ENCODE measurements around the gene CELF6. TPM values are rescaled to one million over a fixed set of nuclear protein-coding genes. Genes with fewer than 3 reads are reported as not detected.

Gene CELF6
- total and polyA plus RNA-seq, 4 donors, result 0.10 to 0.92 (median 0.44) TPM

DNA sequence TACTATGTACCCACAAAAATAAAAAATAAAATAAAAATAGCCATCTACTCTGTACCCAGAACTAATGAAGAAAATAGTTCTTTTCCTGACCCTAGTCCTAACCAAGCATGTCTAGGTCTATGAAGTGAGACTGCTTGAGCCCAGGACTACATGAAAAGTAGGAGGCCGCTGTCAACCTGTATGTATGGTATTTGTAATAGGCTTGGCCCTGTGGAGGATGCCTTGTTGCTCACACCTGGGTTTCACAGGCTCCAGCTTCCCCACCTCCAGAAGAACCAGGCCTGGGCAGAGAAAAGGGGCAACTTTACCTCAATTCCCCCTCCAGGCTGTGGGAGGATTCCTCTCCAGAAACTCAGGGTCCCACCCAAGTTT, 82.1 kb downstream of the CELF6 start:
- H3K9ac ChIP-seq (ENCODE audit: low read depth in 1 of 2, low read length in 2 of 2), result no peak overlapping the region

More for the DNA sequence above, 82.1 kb downstream of the CELF6 start:
- TF ChIP-seq RXRA (IDR thresholded peaks at IDR 0.05) (no peak), HNF4G (IDR thresholded peaks at IDR 0.05) (no peak), GABPA (IDR thresholded peaks at IDR 0.05 in 1 of 2, conservative IDR thresholded peaks at IDR 0.05 in 1 of 2) (no peak), FOXA2 (IDR thresholded peaks at IDR 0.05) (no peak), TAF1 (conservative IDR thresholded peaks at IDR 0.05) (no peak), JUND (IDR thresholded peaks at IDR 0.05) (no peak), YY1 (IDR thresholded peaks at IDR 0.05) (no peak), SP1 (IDR thresholded peaks at IDR 0.05) (no peak), FOXA1 (IDR thresholded peaks at IDR 0.05) (no peak)
- TF ChIP-seq, protein P1, sequence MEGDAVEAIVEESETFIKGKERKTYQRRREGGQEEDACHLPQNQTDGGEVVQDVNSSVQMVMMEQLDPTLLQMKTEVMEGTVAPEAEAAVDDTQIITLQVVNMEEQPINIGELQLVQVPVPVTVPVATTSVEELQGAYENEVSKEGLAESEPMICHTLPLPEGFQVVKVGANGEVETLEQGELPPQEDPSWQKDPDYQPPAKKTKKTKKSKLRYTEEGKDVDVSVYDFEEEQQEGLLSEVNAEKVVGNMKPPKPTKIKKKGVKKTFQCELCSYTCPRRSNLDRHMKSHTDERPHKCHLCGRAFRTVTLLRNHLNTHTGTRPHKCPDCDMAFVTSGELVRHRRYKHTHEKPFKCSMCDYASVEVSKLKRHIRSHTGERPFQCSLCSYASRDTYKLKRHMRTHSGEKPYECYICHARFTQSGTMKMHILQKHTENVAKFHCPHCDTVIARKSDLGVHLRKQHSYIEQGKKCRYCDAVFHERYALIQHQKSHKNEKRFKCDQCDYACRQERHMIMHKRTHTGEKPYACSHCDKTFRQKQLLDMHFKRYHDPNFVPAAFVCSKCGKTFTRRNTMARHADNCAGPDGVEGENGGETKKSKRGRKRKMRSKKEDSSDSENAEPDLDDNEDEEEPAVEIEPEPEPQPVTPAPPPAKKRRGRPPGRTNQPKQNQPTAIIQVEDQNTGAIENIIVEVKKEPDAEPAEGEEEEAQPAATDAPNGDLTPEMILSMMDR (IDR thresholded peaks at IDR 0.05; ENCODE audit: low read depth, low read length, missing input control), result no peak
- TF ChIP-seq, protein P2, sequence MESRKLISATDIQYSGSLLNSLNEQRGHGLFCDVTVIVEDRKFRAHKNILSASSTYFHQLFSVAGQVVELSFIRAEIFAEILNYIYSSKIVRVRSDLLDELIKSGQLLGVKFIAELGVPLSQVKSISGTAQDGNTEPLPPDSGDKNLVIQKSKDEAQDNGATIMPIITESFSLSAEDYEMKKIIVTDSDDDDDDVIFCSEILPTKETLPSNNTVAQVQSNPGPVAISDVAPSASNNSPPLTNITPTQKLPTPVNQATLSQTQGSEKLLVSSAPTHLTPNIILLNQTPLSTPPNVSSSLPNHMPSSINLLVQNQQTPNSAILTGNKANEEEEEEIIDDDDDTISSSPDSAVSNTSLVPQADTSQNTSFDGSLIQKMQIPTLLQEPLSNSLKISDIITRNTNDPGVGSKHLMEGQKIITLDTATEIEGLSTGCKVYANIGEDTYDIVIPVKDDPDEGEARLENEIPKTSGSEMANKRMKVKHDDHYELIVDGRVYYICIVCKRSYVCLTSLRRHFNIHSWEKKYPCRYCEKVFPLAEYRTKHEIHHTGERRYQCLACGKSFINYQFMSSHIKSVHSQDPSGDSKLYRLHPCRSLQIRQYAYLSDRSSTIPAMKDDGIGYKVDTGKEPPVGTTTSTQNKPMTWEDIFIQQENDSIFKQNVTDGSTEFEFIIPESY (IDR thresholded peaks at IDR 0.05), result no peak
- TF ChIP-seq, protein P3, sequence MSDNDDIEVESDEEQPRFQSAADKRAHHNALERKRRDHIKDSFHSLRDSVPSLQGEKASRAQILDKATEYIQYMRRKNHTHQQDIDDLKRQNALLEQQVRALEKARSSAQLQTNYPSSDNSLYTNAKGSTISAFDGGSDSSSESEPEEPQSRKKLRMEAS (IDR thresholded peaks at IDR 0.05), result no peak
- TF ChIP-seq, protein P4, sequence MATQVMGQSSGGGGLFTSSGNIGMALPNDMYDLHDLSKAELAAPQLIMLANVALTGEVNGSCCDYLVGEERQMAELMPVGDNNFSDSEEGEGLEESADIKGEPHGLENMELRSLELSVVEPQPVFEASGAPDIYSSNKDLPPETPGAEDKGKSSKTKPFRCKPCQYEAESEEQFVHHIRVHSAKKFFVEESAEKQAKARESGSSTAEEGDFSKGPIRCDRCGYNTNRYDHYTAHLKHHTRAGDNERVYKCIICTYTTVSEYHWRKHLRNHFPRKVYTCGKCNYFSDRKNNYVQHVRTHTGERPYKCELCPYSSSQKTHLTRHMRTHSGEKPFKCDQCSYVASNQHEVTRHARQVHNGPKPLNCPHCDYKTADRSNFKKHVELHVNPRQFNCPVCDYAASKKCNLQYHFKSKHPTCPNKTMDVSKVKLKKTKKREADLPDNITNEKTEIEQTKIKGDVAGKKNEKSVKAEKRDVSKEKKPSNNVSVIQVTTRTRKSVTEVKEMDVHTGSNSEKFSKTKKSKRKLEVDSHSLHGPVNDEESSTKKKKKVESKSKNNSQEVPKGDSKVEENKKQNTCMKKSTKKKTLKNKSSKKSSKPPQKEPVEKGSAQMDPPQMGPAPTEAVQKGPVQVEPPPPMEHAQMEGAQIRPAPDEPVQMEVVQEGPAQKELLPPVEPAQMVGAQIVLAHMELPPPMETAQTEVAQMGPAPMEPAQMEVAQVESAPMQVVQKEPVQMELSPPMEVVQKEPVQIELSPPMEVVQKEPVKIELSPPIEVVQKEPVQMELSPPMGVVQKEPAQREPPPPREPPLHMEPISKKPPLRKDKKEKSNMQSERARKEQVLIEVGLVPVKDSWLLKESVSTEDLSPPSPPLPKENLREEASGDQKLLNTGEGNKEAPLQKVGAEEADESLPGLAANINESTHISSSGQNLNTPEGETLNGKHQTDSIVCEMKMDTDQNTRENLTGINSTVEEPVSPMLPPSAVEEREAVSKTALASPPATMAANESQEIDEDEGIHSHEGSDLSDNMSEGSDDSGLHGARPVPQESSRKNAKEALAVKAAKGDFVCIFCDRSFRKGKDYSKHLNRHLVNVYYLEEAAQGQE (IDR thresholded peaks at IDR 0.05), result no peak
- TF ChIP-seq, protein P5, sequence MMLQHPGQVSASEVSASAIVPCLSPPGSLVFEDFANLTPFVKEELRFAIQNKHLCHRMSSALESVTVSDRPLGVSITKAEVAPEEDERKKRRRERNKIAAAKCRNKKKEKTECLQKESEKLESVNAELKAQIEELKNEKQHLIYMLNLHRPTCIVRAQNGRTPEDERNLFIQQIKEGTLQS (IDR thresholded peaks at IDR 0.05), result no peak
- H3K9me3 ChIP-seq (ENCODE audit: control insufficient read depth in 4 of 4, low read length in 3 of 4), result no peaks in the 10 kb centered on the region
- no peaks in the 10 kb centered on the region for H3K4me1 ChIP-seq (ENCODE audit: control insufficient read depth in 4 of 4, insufficient read depth in 4 of 4, low read length in 3 of 4)
- no peak overlapping the region for H3K27ac ChIP-seq (ENCODE audit: low read depth in 1 of 2, low read length in 2 of 2)
- H3K4me3 ChIP-seq (ENCODE audit: low read depth in 1 of 3, low read length in 3 of 3), result no peak overlapping the region
- DNase-seq (ENCODE audit: low spot score), result no peak
- peaks cover 2 to 20% (median 9%) of the 10 kb centered on the region in 4 donors for H3K36me3 ChIP-seq (ENCODE audit: control insufficient read depth in 4 of 4, insufficient read depth in 3 of 4, low read depth in 1 of 4, low read length in 3 of 4)
- H3K27me3 ChIP-seq (ENCODE audit: control insufficient read depth in 4 of 4, insufficient read depth in 4 of 4, low read length in 3 of 4), result no peaks in the 10 kb centered on the region
- WGBS, result 95% methylated on average over 1 of the region's 1 CpG
